Heart left ventricle (tissue), 16 donors: ENCODE measurements around the gene KRT35. TPM values are rescaled to one million over a fixed set of nuclear protein-coding genes. Genes with fewer than 3 reads are reported as not detected.

Experiments used
- ATAC-seq, 4 donors: fragments of 200-7000 bp; cut with Tn5 transposase; one replicate each; pipeline ENCODE4 v1.9.1; 2020 to 2022; ENCODE audit warnings: moderate library complexity in 4 of 4, mild to moderate bottlenecking in 3 of 4, moderate number of reproducible peaks in 1 of 4
- DNase-seq, 5 donors: peaks; one replicate each; pipeline ENCODE4 v3.0.0-alpha.2; 2020
- H3K27ac ChIP-seq, 12 donors: fragments of 200-600 bp; sonication (generic) in 4 of 12; one replicate each; pipeline versions ENCODE4 v1.5.0 to v1.8.0; 2016 to 2022; ENCODE audit warnings: mild to moderate bottlenecking in 2 of 12
- H3K27me3 ChIP-seq, 9 donors: fragments of 200-600 bp; sonication (generic) in 2 of 9; one replicate each; pipeline versions ENCODE4 v1.5.1 to v1.8.0; 2016 to 2022; ENCODE audit warnings: mild to moderate bottlenecking in 3 of 9
- H3K36me3 ChIP-seq, 9 donors: fragments of 200-600 bp; sonication (generic) in 2 of 9; one replicate each; pipeline versions ENCODE4 v1.5.0 to v1.8.0; 2018 to 2022; ENCODE audit warnings: mild to moderate bottlenecking in 2 of 9
- H3K4me1 ChIP-seq, 12 donors: fragments of 200-600 bp; sonication (generic) in 4 of 12; one replicate each; pipeline versions ENCODE4 v1.5.0 to v1.8.0; 2016 to 2022; ENCODE audit warnings: mild to moderate bottlenecking in 3 of 12
- H3K4me3 ChIP-seq, 12 donors: fragments of 200-600 bp; sonication (generic) in 4 of 12; one replicate each; pipeline versions ENCODE4 v1.5.0 to v1.8.0; 2017 to 2022; ENCODE audit warnings: mild to moderate bottlenecking in 9 of 12, moderate library complexity in 4 of 12
- H3K9me3 ChIP-seq, 12 donors: fragments of 200-600 bp; sonication (generic) in 4 of 12; one replicate each; pipeline versions ENCODE4 v1.5.0 to v1.8.0; 2016 to 2022; ENCODE audit warnings: mild to moderate bottlenecking in 1 of 12
- CTCF ChIP-seq, 12 donors: fragments of 200-600 bp; sonication (generic) in 4 of 12; IDR thresholded peaks; one replicate each; pipeline versions ENCODE4 v1.5.0 to v1.8.0; 2018 to 2022; ENCODE audit warnings: antibody characterized with exemption in 12 of 12, mild to moderate bottlenecking in 5 of 12
- POLR2A ChIP-seq, 2 donors: fragments of 450-650 bp; IDR thresholded peaks; one replicate each; pipeline ENCODE4 v1.6.1; 2017; ENCODE audit warnings: antibody characterized with exemption in 2 of 2, mild to moderate bottlenecking in 2 of 2, moderate library complexity in 2 of 2
- WGBS, 4 donors: extraction: QIAGEN DNeasy Blood & Tissue Kit in 2 of 4; methylation state at CpG; one replicate each; pipeline versions ENCODE4 v1.1.5 to v1.1.7; 2013 to 2018; 5-methylcytosine and 5-hydroxymethylcytosine counted together
- intact Hi-C, 10 donors: fragments of 100-400 bp; cut with DNase I; formaldehyde crosslinking; loops; one replicate each; pipeline versions ENCODE4 v1.11.1 to v1.14.2; 2022
- polyA plus RNA-seq, 2 donors: library from polyadenylated mRNA; stranded (reverse); fragments of 200-250 nt; gene quantifications; one replicate each; pipeline ENCODE4 v1.2.3, GENCODE V29; 2013
- total RNA-seq, 9 donors: library from RNA; depleted of rRNA in 2 of 9; stranded (reverse); fragments of >200 nt in 2 of 9; fragmentation: NEBNext Ultra II Directional in 3 of 9; extraction: Animal tissue kit (Norgen Biotek cat#: 25700) in 3 of 9; gene quantifications; one replicate each; pipeline versions ENCODE4 v1.1.0 to v1.2.4, GENCODE V29; 2016 to 2023
- donor health status: ischemic (EF 13 %, LVEDD 7.1; RV severe dilation, severe dysfunction).
- donor health status: healthy with polysubstance abuse.
- donor health status: DM: no; HTN: yes; CAD: no.
- donor health status: DM: no; HTN: no; CAD: no.
- donor health status: ischemic (EF 25% LVEDD 6.9; RV normal size, moderate dysfunction).
- donor health status: ischemic (EF 25% LVEDD 5.7; RV mildly dilated, moderate dysfunction).
- donor health status: healthy.
- donor health status: DM: yes; HTN: yes; CAD: no.
- donor health status: ischemic (EF 35%, LVEDD 5.7; RV mildly dilated, moderate dysfunction).
- donor health status: nonischemic (EF 11% LVEDD 7.7; RV severe dilation, severe dysfunction).
- donor health status: DM: yes; HTN: yes; CAD: no.
- donor health status: PGD.
- donor health status: ischemic (EF 29% LVEDD 5.4; RV normal size, mild dysfunction).
- donor health status: nonischemic (EF 23%, LVEDD 6.1; RV moderate dilation, normal function).

The KRT35 gene
- total and polyA plus RNA-seq, 11 donors: not detected

GRCh38 chr17:41522301-41523224 is 41.6 kb upstream of the KRT35 start:
- Histone ChIP-seq H3K27ac (no peak overlapping the region), H3K9me3 (no peaks in the 10 kb centered on the region), H3K4me3 (no peak overlapping the region), H3K27me3 (peaks cover 6 to 53% (median 22%) of the 10 kb centered on the region in 9 donors), H3K36me3 (no peaks in the 10 kb centered on the region), H3K4me1 (peaks cover 0 to 6% (median 0%) of the 10 kb centered on the region in 12 donors)
- DNase-seq (no peak), ATAC-seq (no peak)
- intact Hi-C loops: no loop called here
- WGBS, 4 donors: 85 to 97% (median 89%) methylated on average over 10 to 12 of the region's 12 CpGs
- TF ChIP-seq POLR2A (IDR thresholded peaks at IDR 0.05): no peak
- TF ChIP-seq CTCF (IDR thresholded peaks at IDR 0.05): no peak

- no peak for ATAC-seq
- H3K27me3 ChIP-seq: peaks cover 0 to 44% (median 13%) of the 10 kb centered on the region in 9 donors
- no peak overlapping the region for H3K27ac ChIP-seq
- no peak for TF ChIP-seq POLR2A (IDR thresholded peaks at IDR 0.05)
- TF ChIP-seq CTCF (IDR thresholded peaks at IDR 0.05): no peak
- 65 to 82% (median 75%) methylated on average over 6 of the region's 6 CpGs for WGBS, 4 donors
- H3K4me3 ChIP-seq: no peak overlapping the region
- intact Hi-C loops: no loop called here
- DNase-seq: peak in 1 of 5 donors; percentile 1
- H3K9me3 ChIP-seq: no peaks in the 10 kb centered on the region
- H3K36me3 ChIP-seq: no peaks in the 10 kb centered on the region
- H3K4me1 ChIP-seq: no peaks in the 10 kb centered on the region
Measured at GRCh38 chr17:41521574-41522261, 40.8 kb upstream of the KRT35 start.

- 49 to 55% (median 52%) methylated on average over 5 to 10 of the region's 10 CpGs for WGBS, 4 donors
- TF ChIP-seq POLR2A (IDR thresholded peaks at IDR 0.05): no peak
- TF ChIP-seq CTCF (IDR thresholded peaks at IDR 0.05): no peak
- no peaks in the 10 kb centered on the region for H3K36me3 ChIP-seq
- intact Hi-C loops: no loop called here
- H3K9me3 ChIP-seq: no peaks in the 10 kb centered on the region
- H3K27me3 ChIP-seq: peaks cover 0 to 45% (median 7%) of the 10 kb centered on the region in 9 donors
- H3K4me3 ChIP-seq: no peak overlapping the region
- no peak for ATAC-seq
- no peak overlapping the region for H3K27ac ChIP-seq
- H3K4me1 ChIP-seq: no peaks in the 10 kb centered on the region
- DNase-seq: peak in 2 of 5 donors; percentile 19 to 30
Measured at GRCh38 chr17:41520821-41521521, 40.0 kb upstream of the KRT35 start.
